Measurements from ENCODE around the gene RASGRF1. TPM values are rescaled to one million over a fixed set of nuclear protein-coding genes. Genes with fewer than 3 reads are reported as not detected.
A peak's percentile ranks its signal among the peaks of the same experiment; 100 is the strongest.

The RASGRF1 gene
- total RNA-seq, 1 donor from 2014 or later, result 11.4 TPM

DNA sequence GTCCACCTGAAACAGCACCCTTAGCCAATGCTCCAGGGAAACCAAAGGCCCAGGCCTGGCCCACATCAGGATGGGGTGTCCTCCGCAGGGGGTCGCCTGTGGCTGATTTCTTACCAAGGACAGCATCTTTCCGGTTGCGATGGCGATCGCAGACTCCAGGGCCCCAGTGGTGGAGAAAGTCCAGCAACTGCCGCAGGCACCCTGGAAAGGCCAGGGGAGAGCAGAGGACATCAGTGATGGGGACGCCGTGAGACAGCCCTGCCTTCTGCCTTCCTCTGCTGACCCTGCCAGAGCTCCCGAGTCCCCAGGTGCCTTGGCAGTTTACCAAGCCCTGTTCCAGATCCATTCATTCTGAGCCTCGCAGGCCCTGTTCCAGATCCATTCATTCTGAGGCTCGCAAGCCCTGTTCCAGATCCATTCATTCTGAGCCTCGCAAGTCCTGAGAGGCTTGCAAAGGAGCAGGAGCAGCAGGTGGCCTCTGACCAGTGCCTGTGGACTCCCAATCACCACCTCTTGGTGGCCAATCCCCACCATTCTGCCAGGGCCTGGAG, 158.2 kb downstream of the RASGRF1 start:
- TF ChIP-seq, protein P1, sequence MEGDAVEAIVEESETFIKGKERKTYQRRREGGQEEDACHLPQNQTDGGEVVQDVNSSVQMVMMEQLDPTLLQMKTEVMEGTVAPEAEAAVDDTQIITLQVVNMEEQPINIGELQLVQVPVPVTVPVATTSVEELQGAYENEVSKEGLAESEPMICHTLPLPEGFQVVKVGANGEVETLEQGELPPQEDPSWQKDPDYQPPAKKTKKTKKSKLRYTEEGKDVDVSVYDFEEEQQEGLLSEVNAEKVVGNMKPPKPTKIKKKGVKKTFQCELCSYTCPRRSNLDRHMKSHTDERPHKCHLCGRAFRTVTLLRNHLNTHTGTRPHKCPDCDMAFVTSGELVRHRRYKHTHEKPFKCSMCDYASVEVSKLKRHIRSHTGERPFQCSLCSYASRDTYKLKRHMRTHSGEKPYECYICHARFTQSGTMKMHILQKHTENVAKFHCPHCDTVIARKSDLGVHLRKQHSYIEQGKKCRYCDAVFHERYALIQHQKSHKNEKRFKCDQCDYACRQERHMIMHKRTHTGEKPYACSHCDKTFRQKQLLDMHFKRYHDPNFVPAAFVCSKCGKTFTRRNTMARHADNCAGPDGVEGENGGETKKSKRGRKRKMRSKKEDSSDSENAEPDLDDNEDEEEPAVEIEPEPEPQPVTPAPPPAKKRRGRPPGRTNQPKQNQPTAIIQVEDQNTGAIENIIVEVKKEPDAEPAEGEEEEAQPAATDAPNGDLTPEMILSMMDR (IDR thresholded peaks at IDR 0.05), result no peak
- ChIA-PET POLR2A (interaction anchor here (0.5 to 2.2 kb wide), 4 partner anchors 12 to 87 kb away, joined by 3 to 7 read pairs (median 4); partner anchors contain the start of gene CTSH), CTCF (interaction anchor here (1.4 kb wide), 1 partner anchor 93 kb away, joined by 3 read pairs; no protein-coding TSS in a partner anchor)
- H3K36me3 Mint-ChIP-seq (ENCODE audit: low read depth), result peaks cover 94% of the 10 kb centered on the region
- intact Hi-C loops (cut with micrococcal nuclease), result loop anchor here (10.0 kb wide), 1 partner anchor 1042 kb away; the partner anchor contains the start of gene BCL2A1
- peaks cover 21% of the 10 kb centered on the region for H3K4me1 Mint-ChIP-seq
- H3K27ac Mint-ChIP-seq, result peak overlapping the region; percentile 63
- ATAC-seq (ENCODE audit: low read depth) (no peak), DNase-seq (no peak)
- H3K9me3 Mint-ChIP-seq, result no peaks in the 10 kb centered on the region
- no peak overlapping the region for H3K4me3 Mint-ChIP-seq
- no peaks in the 10 kb centered on the region for H3K27me3 Mint-ChIP-seq

DNA sequence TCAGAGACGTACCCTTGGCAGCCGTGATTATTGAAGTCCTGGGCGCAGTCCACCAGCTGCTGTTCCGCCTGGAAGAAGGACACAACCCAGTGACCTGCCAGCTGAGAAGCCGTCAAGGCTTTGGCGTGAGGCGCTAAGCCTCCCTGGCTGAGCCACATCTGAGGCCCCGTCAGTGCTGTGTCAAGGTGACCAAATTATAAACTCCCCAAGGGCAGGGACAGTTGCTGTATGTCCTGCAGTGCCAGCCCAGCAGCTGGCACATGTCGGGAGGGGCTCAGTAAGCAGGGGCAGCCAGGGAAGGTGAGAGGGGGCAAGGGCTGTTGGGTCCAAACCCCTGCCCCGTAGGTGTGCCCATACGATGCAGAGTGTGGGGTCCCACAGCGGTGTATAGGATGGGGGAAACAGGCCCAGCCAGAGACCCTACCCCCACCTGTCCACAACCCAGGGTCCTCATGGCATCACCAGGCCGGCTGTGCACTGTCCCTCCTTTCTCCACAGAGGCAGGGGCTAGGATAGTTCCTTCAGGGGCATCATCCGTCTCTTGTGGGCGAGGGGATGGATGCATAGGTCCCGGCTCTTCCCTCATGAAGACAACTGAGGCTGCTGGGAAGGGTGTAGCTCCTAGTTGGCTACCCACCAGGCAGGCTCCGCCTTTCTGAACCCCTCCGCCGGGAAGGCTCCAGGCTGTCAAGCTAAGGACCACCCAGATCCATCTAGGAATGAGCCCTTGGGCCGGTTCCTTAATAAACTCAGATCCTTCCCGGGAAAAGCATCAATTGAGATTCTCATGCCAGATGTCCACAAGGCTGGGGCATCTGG, 158.9 kb downstream of the RASGRF1 start:
- intact Hi-C loops (cut with micrococcal nuclease), result loop anchor here (10.0 kb wide), 1 partner anchor 1043 kb away; the partner anchor contains the start of gene BCL2A1
- TF ChIP-seq, protein P1 (IDR thresholded peaks at IDR 0.05), result no peak

DNA sequence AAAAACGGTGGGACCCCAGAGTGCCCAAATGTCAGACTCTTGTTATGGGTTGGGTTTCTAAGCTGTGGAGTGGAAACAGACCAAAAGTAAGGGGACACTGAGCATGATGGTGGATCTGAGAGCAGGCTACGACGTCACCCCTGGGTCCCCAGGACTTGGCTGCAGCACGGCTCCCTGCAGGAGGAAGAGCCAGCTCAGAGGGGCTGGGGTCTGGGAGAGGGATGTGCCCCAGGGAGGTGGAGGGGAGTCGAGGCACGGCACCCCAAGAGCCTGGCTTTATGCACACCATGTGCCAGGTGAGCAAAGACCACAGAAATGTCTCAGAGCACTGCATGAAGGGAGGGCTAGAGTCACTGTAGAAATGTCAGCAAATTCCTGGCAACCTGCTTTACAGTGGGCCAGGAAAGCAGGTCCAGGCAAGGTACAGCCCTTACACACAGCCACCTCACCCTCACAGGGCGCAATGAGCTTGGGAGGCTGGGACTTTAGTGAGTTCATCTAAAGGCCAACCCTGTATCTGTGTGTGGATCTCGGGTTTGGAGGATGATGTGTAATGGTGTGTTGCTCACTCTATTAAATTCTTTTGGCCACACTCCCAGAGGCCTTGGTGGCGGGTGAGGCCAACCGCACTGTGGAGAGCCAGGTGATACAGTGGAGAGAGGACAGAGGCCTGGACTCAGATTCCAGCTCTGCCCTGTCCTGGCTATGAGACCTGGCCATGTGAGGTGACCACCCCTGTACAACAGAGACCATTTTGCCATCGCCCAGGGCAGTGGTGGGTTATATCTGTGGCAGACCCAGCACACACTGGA, 159.8 kb downstream of the RASGRF1 start:
- DNase-seq (no peak), ATAC-seq (ENCODE audit: low read depth) (no peak)
- no peaks in the 10 kb centered on the region for H3K27me3 Mint-ChIP-seq
- peaks cover 8% of the 10 kb centered on the region for H3K4me1 Mint-ChIP-seq
- H3K4me3 Mint-ChIP-seq, result no peak overlapping the region
- H3K36me3 Mint-ChIP-seq (ENCODE audit: low read depth), result peaks cover 95% of the 10 kb centered on the region
- ChIA-PET CTCF (interaction anchor here (1.4 kb wide), 1 partner anchor 94 kb away, joined by 3 read pairs; no protein-coding TSS in a partner anchor), POLR2A (interaction anchor here (0.6 to 2.2 kb wide), 6 partner anchors 9 to 176 kb away, joined by 3 to 7 read pairs (median 4); partner anchors contain the start of gene CTSH)
- no peaks in the 10 kb centered on the region for H3K9me3 Mint-ChIP-seq
- H3K27ac Mint-ChIP-seq, result peak overlapping the region; percentile 53
- TF ChIP-seq, protein P1 (IDR thresholded peaks at IDR 0.05), result no peak
- intact Hi-C loops (cut with micrococcal nuclease), result loop anchor here (10.0 kb wide), 1 partner anchor 1044 kb away; the partner anchor contains the start of gene BCL2A1

More for the DNA sequence above, 158.9 kb downstream of the RASGRF1 start:
- H3K36me3 Mint-ChIP-seq (ENCODE audit: low read depth), result peaks cover 94% of the 10 kb centered on the region
- peak overlapping the region; percentile 53 for H3K27ac Mint-ChIP-seq
- no peak overlapping the region for H3K4me3 Mint-ChIP-seq
- DNase-seq (no peak), ATAC-seq (ENCODE audit: low read depth) (no peak)
- ChIA-PET POLR2A (interaction anchor here (0.5 to 2.2 kb wide), 6 partner anchors 10 to 175 kb away, joined by 3 to 7 read pairs (median 4); partner anchors contain the start of gene CTSH), CTCF (interaction anchor here (1.4 kb wide), 1 partner anchor 93 kb away, joined by 3 read pairs; no protein-coding TSS in a partner anchor)
- H3K27me3 Mint-ChIP-seq, result no peaks in the 10 kb centered on the region
- H3K4me1 Mint-ChIP-seq, result peaks cover 16% of the 10 kb centered on the region
- H3K9me3 Mint-ChIP-seq, result no peaks in the 10 kb centered on the region

DNA sequence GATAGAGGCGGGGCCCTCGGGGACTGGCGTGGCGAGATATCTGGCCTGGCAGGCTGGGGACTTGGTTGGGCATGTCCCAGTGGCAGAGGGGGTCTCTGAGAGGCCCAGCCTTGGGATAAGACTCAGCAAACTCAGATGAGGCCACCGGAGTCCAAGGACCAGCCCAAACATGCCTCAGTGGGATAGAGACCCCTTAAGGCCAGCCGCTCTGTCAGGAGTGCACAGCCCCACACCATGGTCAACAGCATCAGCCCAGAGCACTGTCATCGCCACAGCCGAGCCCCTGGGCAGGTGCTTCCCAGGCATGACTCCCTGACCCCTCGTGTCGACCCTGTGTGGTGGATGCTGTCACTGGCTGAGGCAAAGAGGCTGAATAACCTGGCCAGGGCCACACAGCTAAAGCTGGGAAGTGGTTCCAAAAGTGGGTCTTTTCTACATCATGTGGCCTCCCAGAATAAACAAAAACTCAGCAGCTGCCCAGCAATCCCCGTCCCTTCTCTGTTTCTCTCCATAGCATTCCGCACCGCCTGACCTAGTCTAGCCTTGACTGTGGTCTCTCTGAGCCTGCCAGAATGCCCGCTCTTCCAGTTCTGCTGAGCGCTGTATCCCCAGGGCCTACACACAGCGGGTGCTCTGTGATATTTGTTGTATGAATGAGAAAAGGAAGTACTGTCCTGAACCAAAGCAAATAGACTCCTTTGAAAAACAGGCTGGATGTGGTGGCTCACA, 160.9 kb downstream of the RASGRF1 start:
- intact Hi-C loops (cut with micrococcal nuclease), result loop anchor here (10.0 kb wide), 1 partner anchor 1045 kb away; the partner anchor contains the start of gene BCL2A1
- peaks cover 5% of the 10 kb centered on the region for H3K4me1 Mint-ChIP-seq
- H3K27ac Mint-ChIP-seq, result peak overlapping the region; percentile 54
- ATAC-seq (ENCODE audit: low read depth) (no peak), DNase-seq (no peak)
- CTCF ChIA-PET, result no interaction called here
- TF ChIP-seq, protein P1 (IDR thresholded peaks at IDR 0.05), result no peak
- no peaks in the 10 kb centered on the region for H3K27me3 Mint-ChIP-seq
- no peak overlapping the region for H3K4me3 Mint-ChIP-seq
- peaks cover 98% of the 10 kb centered on the region for H3K36me3 Mint-ChIP-seq (ENCODE audit: low read depth)
- no peaks in the 10 kb centered on the region for H3K9me3 Mint-ChIP-seq
- POLR2A ChIA-PET, result interaction anchor here (0.8 kb wide), 1 partner anchor 74 kb away, joined by 4 read pairs; no protein-coding TSS in a partner anchor

Measured in activated B cell treated with CpG ODN at 0.5 μM for 24 hours (primary cell).